ENCODE data around the gene WAS.
"Not testable (repeated sequence)": the region's sequence is repeated elsewhere in the genome, so short reads cannot be mapped to it uniquely, and the experiment has no call there.

Gene WAS

DNA sequence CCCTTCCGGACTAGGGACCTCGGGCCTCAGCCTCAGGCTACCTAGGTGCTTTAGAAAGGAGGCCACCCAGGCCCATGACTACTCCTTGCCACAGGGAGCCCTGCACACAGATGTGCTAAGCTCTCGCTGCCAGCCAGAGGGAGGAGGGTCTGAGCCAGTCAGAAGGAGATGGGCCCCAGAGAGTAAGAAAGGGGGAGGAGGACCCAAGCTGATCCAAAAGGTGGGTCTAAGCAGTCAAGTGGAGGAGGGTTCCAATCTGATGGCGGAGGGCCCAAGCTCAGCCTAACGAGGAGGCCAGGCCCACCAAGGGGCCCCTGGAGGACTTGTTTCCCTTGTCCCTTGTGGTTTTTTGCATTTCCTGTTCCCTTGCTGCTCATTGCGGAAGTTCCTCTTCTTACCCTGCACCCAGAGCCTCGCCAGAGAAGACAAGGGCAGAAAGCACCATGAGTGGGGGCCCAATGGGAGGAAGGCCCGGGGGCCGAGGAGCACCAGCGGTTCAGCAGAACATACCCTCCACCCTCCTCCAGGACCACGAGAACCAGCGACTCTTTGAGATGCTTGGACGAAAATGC, at the start of gene WAS:
Gene WAS, plus strand, starts transcription at position 389 of the 572 bp plus-strand sequence. Its CDS starts 55 bp downstream, at position 444.
- peak; percentile 16 for DNase-seq

- no peak for DNase-seq
These were observed 47.3 kb upstream of the WAS start for GRCh38 chrX:48636301-48636700.

- no peak for DNase-seq
These were observed 46.8 kb upstream of the WAS start for GRCh38 chrX:48636776-48637175.

DNA sequence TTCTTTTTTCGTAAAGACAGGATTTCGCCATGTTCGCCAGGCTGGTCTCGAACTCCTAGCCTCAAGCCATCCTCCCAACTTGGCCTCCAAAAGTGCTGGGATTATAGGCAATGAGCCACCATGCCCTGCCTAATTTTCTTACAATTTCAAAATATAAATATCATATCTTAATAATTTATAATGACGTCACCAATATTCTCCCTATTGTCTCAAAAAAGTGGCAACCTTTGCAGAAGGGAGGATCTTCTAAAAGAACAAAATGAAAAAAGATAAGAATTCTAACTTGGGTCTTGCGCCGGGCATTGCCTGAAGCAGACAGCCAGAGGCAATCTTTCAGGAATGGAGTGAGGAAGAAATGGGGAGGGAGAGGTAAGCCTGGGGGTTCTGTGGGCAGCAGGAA, 37.9 kb upstream of the WAS start:
- DNase-seq: no peak

DNA sequence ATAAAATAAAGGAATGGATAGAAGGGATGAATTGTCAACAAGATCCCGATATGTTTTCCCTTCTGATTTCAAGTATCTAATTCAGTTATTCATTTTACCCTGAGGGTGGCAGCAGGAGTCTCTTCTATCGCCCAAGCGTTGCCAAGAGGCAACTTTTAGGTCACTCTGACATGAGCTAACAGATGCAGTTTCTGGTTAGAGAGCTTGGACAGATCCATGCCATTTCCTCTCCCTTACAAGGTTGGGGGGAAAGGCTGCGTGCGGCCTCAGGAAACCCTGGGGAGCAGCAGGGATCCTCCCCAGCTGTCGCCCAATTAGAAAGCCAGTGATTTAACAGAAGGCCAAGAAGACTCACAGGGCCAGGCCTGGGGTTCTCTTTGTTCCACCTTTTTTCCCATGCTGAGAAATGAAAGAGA, 35.3 kb upstream of the WAS start:
- DNase-seq: peak; percentile 15

DNA sequence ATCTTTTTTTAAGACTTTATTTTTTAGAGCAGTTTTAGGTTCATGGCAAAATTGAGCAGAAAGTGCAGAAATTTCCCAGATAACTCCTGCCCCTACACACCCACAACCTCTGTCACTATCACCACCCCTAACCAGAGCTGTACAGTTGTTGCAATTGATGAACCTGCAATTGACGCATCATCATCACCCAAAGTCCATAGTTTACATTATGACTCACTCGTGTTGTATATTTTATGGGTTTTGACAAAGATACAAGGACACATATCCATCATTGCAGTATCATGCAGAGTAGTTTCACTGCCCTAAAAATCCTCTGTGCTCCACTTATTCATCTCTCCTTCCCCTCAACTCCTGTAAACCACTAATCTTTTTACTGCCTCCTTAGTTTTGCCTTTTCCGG, 34.5 kb upstream of the WAS start:
- DNase-seq: no peak

DNA sequence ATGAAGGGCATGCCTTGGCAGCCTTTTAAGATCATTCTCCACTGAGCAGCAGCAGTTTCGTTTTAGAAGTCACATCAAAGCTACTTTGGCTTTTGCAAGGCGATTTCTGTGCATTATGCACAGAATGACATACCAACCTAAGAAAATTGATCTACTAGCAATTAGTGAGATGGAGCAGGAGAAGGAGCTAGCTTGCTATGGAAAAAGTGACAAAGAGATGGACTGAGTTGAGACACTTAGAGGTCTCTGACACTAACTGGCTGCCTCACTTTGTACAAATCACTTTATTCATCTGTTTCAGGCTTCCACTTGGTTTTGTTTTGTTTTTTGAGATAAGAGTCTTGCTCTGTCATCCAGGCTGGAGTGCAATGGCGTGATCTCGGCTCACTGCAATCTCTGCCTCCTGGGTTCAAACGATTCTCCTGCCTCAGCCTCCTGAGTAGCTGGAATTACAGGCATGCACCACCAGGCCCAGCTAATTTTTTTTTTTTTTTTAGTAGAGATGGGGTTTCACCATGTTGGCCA, 31.5 kb upstream of the WAS start:
- DNase-seq: not testable (repeated sequence)

GRCh38 chrX:48654746-48655145, 28.9 kb upstream of the WAS start:
- not testable (repeated sequence) for DNase-seq

DNA sequence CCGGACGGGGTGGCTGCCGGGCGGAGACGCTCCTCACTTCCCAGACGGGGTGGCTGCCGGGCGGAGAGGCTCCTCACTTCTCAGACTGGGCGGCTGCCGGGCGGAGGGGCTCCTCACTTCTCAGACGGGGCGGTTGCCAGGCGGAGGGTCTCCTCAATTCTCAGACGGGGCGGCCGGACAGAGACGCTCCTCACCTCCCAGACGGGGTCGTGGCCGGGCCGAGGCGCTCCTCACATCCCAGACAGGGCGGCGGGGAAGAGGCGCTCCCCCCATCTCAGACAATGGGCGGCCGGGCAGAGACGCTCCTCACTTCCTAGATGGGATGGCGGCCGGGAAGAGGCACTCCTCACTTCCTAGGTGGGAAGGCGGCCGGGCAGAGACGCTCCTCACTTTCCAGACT, 23.9 kb upstream of the WAS start:
- DNase-seq: not testable (repeated sequence)

GRCh38 chrX:48663241-48663640, 20.4 kb upstream of the WAS start:
- DNase-seq: no peak

DNA sequence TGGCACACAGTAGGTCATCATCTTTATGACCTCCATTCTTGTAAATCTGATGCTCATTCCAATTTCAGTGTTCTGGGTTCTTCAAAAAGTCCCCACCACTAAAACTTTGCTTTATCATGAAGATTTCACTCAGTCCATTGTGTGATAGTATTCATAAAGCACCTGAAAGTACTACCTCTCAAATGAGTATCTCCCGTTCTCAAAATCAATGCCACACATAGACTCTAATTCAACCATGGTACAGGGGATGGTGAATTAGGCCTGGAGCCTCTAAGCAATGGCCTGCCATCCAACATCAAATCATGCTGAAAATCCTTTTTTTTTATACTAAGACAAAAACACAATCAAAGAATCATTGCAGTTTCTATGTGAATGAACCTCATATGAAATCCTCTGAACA, 19.4 kb upstream of the WAS start:
- no peak for DNase-seq

GRCh38 chrX:48665991-48666390, 17.6 kb upstream of the WAS start:
- no peak for DNase-seq

GRCh38 chrX:48666649-48667048, 16.9 kb upstream of the WAS start:
- no peak for DNase-seq

DNA sequence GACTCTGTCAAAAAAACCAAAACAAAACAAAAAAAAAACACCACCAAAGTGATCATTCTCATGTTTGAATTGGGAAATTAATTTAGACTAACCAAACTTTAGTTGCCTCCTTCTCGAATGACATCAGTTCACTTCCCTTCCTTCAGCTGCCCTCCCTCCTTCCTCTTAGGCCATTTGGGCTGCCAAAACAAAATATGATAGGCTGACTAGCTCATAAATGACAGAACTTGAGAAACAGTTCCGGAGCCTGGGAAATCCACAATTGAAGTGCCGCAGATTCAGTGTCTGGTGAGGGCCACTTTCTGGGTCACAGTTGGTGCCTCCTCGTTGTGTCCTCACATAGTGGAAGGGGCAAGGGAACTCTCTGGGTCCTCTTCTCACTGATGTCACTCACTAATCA, 16.1 kb upstream of the WAS start:
- DNase-seq: no peak

DNA sequence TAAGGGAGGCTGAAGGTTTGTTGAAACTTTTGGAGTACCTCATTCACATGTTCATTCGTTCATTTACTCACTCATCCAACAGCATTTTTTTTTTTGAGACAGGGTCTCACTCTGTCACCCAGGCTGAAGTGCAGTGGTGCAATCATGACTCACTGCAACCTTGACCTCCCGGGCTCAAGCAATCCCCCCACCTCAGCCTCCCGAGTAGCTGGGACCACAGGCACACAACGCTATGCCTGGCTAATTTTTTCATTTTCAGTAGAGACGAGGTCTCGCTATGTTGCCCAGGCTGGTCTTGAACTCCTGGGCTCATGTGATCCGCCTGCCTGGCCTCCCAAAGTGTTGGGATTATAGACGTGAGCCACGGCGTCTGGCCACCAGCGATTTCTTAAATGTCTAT, 15.4 kb upstream of the WAS start:
- DNase-seq: not testable (repeated sequence)

GRCh38 chrX:48676106-48676892, 7.3 kb upstream of the WAS start:
- peak; percentile 85 for DNase-seq

DNA sequence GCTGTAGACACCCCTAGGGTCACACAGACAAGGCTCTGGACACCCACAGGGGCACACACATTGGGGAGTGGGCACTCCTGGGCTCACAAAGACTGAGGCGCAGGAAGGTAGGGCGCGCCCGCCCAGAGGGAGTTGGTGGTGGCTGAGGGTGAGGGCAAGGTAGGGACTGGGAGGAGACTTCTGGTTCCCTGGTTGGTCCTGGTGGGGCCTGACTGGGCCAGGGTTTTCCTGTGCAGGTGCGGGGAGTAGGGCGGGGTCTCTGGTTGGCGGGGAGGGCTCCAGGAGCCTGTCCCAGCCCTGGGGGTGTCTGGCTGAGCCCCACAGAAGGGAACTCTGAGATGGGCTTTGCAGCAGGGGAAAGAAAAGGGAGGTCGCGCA, 6.7 kb upstream of the WAS start:
- DNase-seq: no peak

DNA sequence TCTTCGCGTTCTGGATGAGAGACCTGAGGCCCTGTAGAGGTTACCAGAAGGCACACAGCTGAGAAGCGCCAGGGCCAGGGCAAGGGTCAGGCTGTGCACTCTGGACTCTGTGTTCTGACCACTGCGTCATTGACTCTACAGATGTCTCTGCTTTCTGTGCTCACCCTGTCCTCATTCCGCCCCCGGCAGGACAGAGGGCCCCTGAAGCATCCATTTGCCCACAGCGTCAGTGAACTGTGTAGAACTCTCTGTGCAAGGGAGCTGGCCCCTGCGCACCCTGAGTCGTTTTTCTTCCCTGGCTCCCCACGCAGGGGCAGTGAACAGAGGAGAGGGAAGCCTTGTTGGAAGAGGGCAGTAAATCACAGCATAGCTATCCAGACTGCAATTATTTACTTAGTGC, 6.1 kb upstream of the WAS start:
- no peak for DNase-seq

GRCh38 chrX:48680467-48680866, 3.1 kb upstream of the WAS start:
- DNase-seq: not testable (repeated sequence)

DNA sequence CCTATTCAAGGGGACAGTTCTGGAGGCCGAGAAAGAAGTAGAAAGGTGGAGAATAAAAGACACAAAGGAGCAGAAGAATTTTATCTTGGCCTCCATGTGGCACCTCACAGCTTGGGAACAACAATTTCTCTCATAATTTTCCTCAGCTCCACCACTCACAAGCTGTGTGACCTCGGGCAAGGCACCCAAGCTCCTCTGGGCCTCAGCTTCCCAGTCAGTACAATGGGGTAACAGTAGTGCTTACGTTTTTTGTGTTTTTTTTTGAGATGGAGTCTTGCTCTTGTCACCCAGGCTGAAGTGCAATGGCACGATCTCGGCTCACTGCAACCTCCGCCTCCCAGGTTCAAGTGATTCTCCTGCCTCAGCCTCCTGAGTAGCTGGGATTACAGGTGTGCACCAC, 2.7 kb upstream of the WAS start:
- DNase-seq: not testable (repeated sequence)

- no peak for DNase-seq
These were observed 1.9 kb upstream of the WAS start for GRCh38 chrX:48681539-48682183.

GRCh38 chrX:48682795-48683194, 804 bp upstream of the WAS start:
- not testable (repeated sequence) for DNase-seq

DNA sequence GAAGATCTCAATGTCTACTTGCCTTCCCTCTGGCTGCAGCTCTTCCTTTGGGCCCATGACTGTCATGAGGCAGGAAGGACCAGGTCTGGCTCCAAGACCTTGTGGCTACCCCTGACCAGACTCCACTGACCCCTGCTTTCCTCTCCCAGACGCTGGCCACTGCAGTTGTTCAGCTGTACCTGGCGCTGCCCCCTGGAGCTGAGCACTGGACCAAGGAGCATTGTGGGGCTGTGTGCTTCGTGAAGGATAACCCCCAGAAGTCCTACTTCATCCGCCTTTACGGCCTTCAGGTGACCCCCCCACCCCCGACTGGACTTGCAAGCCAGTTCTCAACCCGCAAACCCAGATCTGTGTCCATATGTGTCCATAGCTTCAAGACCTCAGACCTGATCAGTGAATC, 535 bp downstream of the WAS start:
- DNase-seq: no peak

GRCh38 chrX:48685416-48685815, 1.8 kb downstream of the WAS start:
- DNase-seq: no peak
